MM.1S (cell line): Measurements from ENCODE around the gene KPNA5.

Experiments used
- EZH2 ChIP-seq: fragments of 300-600 bp; sonication (generic); optimal IDR thresholded peaks from 2 replicates; pipeline ENCODE3; 2017; ENCODE audit warnings: low read depth, mild to moderate bottlenecking, antibody characterized with exemption, low read length, mixed read lengths
- TF ChIP-seq, protein P1 (sequence below): fragments of 300-600 bp; sonication (generic); IDR thresholded peaks from 2 replicates; pipeline ENCODE4 v1.5.1; 2016; ENCODE audit warnings: antibody characterized with exemption, low read length, mixed read lengths

DNA sequence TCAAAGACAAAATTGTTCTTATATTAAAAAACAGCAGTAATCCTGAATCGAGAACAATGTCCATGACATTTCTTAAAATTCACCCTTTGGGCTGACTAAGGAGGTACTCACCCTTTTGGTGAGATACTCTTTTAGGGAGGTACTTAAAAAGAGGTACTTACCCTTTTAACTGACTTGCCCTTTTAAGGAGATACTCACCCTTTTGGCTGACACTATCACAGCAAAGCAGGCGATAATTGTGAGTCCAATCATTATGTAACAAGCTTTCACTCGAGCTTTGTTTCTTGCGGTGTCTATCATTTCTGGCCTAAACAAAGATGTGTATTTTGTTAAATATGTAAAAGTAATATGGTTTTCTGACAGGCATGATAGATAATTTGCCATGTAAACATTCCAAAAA lies 80.8 kb downstream of the KPNA5 start:
- TF ChIP-seq, protein P1, sequence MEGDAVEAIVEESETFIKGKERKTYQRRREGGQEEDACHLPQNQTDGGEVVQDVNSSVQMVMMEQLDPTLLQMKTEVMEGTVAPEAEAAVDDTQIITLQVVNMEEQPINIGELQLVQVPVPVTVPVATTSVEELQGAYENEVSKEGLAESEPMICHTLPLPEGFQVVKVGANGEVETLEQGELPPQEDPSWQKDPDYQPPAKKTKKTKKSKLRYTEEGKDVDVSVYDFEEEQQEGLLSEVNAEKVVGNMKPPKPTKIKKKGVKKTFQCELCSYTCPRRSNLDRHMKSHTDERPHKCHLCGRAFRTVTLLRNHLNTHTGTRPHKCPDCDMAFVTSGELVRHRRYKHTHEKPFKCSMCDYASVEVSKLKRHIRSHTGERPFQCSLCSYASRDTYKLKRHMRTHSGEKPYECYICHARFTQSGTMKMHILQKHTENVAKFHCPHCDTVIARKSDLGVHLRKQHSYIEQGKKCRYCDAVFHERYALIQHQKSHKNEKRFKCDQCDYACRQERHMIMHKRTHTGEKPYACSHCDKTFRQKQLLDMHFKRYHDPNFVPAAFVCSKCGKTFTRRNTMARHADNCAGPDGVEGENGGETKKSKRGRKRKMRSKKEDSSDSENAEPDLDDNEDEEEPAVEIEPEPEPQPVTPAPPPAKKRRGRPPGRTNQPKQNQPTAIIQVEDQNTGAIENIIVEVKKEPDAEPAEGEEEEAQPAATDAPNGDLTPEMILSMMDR, result no peak
- TF ChIP-seq EZH2, result no peak
